ENCODE measurements around the gene PBX1. TPM values are rescaled to one million over a fixed set of nuclear protein-coding genes. Genes with fewer than 3 reads are reported as not detected.

The PBX1 gene
- total and polyA plus RNA-seq, 2 donors (not counting 3 experiments of a cell fraction or from before 2014, with no cell fraction given), result 10.7 to 24.1 TPM

- dilution Hi-C loops (cut with MboI; ENCODE audit: extremely low pct_ligation_motif_present, low sequenced_read_pairs) (no loop called here), intact Hi-C loops (cut with micrococcal nuclease) (loop anchor here (1.0 to 5.0 kb wide), 11 partner anchors 75 to 1378 kb away; partner anchors contain the start of gene PBX1)
- Histone ChIP-seq H3K79me2 (ENCODE audit: control insufficient read depth, insufficient read depth, low read length) (no peaks in the 10 kb centered on the region), H3K9me1 (replicated peaks; ENCODE audit: control insufficient read depth, extremely low read depth, insufficient read depth, low read length) (no peaks in the 10 kb centered on the region), H3K4me1 (ENCODE audit: control insufficient read depth, extremely low read depth, insufficient read depth, low read length) (no peaks in the 10 kb centered on the region), H3K27me3 (ENCODE audit: control insufficient read depth in 2 of 2, insufficient read depth in 2 of 2, low read length in 2 of 2) (no peaks in the 10 kb centered on the region), H3K9me3 (replicated peaks; ENCODE audit: control insufficient read depth, insufficient read depth, low read length) (no peaks in the 10 kb centered on the region), H3K4me2 (ENCODE audit: insufficient read depth, low read length) (no peak overlapping the region), H3K27ac (ENCODE audit: insufficient read depth, low read depth, low read length) (no peak overlapping the region), H3K36me3 (ENCODE audit: control insufficient read depth in 2 of 2, extremely low read depth in 1 of 2, insufficient read depth in 2 of 2, low read length in 2 of 2) (no peaks in the 10 kb centered on the region), H2AFZ (ENCODE audit: low read depth, low read length) (no peak overlapping the region), H3K4me3 (replicated peaks in 1 of 3; ENCODE audit: insufficient read depth in 1 of 3, low read depth in 1 of 3, low read length in 3 of 3) (no peak overlapping the region), H3K9ac (replicated peaks; ENCODE audit: extremely low read depth, insufficient read depth, low read length) (no peak overlapping the region), H4K20me1 (replicated peaks; ENCODE audit: control insufficient read depth, extremely low read depth, insufficient read depth, low read length) (no peaks in the 10 kb centered on the region)
- POLR2A ChIA-PET, result interaction anchor here (0.7 kb wide), 1 partner anchor 76 kb away, joined by 6 read pairs; no protein-coding TSS in a partner anchor
- CTCF ChIA-PET, result interaction anchor here (0.6 to 3.3 kb wide), 40 partner anchors 9 to 1939 kb away, joined by 3 to 55 read pairs (median 5); partner anchors contain the start of gene PBX1
- no TSS peak for BruUV-seq (replicated peaks)
- DNase-seq (ENCODE audit: low read depth, low spot score) (no peak), FAIRE-seq (no peak)
- TF ChIP-seq FOS (IDR thresholded peaks at IDR 0.05; ENCODE audit: borderline replicate concordance, insufficient read depth, low read length) (no peak), GATA2 (IDR thresholded peaks at IDR 0.05; ENCODE audit: insufficient read depth, insufficient read length, low read depth, low read length) (no peak), POLR2AphosphoS5 (IDR thresholded peaks at IDR 0.05; ENCODE audit: insufficient read depth, low read depth, low read length) (no peak), MYC (IDR thresholded peaks at IDR 0.05; ENCODE audit: low read depth, low read length) (no peak), CTCF (IDR thresholded peaks at IDR 0.05; ENCODE audit: extremely low read depth in 1 of 2, insufficient read depth in 1 of 2, low read depth in 1 of 2, low read length in 2 of 2) (no peak), EZH2 (IDR thresholded peaks at IDR 0.05; ENCODE audit: borderline replicate concordance, low read depth, low read length, severe bottlenecking) (no peak), MAX (IDR thresholded peaks at IDR 0.05; ENCODE audit: insufficient read depth, insufficient read length) (no peak), POLR2A (IDR thresholded peaks at IDR 0.05; ENCODE audit: low read depth, low read length) (no peak), JUN (IDR thresholded peaks at IDR 0.05; ENCODE audit: borderline replicate concordance, insufficient read depth, insufficient read length, low read depth) (no peak)
Observed at GRCh38 chr1:164787834-164788231, 228.8 kb downstream of the PBX1 start.
